Panc1 (cell line): ENCODE results near the gene NT5C2.

Experiments used
- CTCF ChIP-seq: fragments of 450-650 bp; IDR thresholded peaks from 2 replicates; pipeline ENCODE4 v1.5.1; 2017; ENCODE audit warnings: mild to moderate bottlenecking
- REST ChIP-seq, 2 experiments: IDR thresholded peaks; 2 replicates each; pipeline ENCODE4 v1.6.1; 2011 to 2012; ENCODE audit warnings: low read depth in 2 of 2, control low read depth in 1 of 2, low read length in 1 of 2, mild to moderate bottlenecking in 1 of 2, moderate library complexity in 1 of 2; ENCODE audit not compliant: insufficient read depth in 1 of 2

GRCh38 chr10:103082683-103083082 is 110.4 kb downstream of the NT5C2 start:
- TF ChIP-seq REST (IDR thresholded peaks at IDR 0.05; ENCODE audit: insufficient read depth in 1 of 2, low read depth in 2 of 2, low read length in 1 of 2) (no peak), CTCF (no peak)
